GM23338 (cell line): ENCODE measurements around the gene WDR54. TPM values are rescaled to one million over a fixed set of nuclear protein-coding genes. Genes with fewer than 3 reads are reported as not detected.

Source experiments
- ATAC-seq: fragments of 200-7000 bp; cut with Tn5 transposase; 3 replicates; pipeline ENCODE4 v1.9.1; 2020
- DNase-seq: peaks from one replicate; pipeline ENCODE4 v3.0.0-alpha.2; 2015; ENCODE audit warnings: low spot score
- H2AFZ ChIP-seq: fragments of 200-600 bp; sonication (generic); 2 replicates; pipeline ENCODE4 v1.8.0; 2016; ENCODE audit warnings: antibody characterized with exemption, mild to moderate bottlenecking, moderate library complexity
- H3F3A ChIP-seq: fragments of 200-600 bp; sonication (generic); replicated peaks from 2 replicates; pipeline ENCODE4 v1.8.0; 2017; ENCODE audit warnings: antibody characterized with exemption, mixed run types, low read depth
- H3K27ac ChIP-seq: fragments of 200-600 bp; sonication (generic); 2 replicates; pipeline ENCODE4 v1.6.1; 2016; ENCODE audit warnings: low read depth
- H3K27me3 ChIP-seq: fragments of 200-600 bp; sonication (generic); 2 replicates; pipeline ENCODE4 v1.8.0; 2016; ENCODE audit warnings: mild to moderate bottlenecking, mixed run types, moderate library complexity; ENCODE audit not compliant: insufficient read depth
- H3K36me3 ChIP-seq: fragments of 200-600 bp; sonication (generic); 2 replicates; pipeline ENCODE4 v1.8.0; 2016; ENCODE audit warnings: mild to moderate bottlenecking; ENCODE audit not compliant: insufficient read depth
- H3K4me1 ChIP-seq: fragments of 200-600 bp; sonication (generic); 2 replicates; pipeline ENCODE4 v1.8.0; 2016; ENCODE audit warnings: mild to moderate bottlenecking, moderate library complexity; ENCODE audit not compliant: insufficient read depth
- H3K4me2 ChIP-seq: fragments of 200-600 bp; sonication (generic); 2 replicates; pipeline ENCODE4 v1.7.1; 2017; ENCODE audit warnings: mixed run types
- H3K4me3 ChIP-seq: fragments of 200-600 bp; sonication (generic); 2 replicates; pipeline ENCODE4 v1.6.1; 2016; ENCODE audit warnings: mixed run types
- H3K79me2 ChIP-seq: fragments of 200-600 bp; sonication (generic); replicated peaks from 2 replicates; pipeline ENCODE4 v1.8.0; 2017; ENCODE audit warnings: mild to moderate bottlenecking; ENCODE audit not compliant: insufficient read depth
- H3K9me2 ChIP-seq: fragments of 200-600 bp; sonication (generic); 2 replicates; pipeline ENCODE4 v1.8.0; 2017; ENCODE audit not compliant: insufficient read depth
- H4K20me1 ChIP-seq: fragments of 200-600 bp; sonication (generic); replicated peaks from 2 replicates; pipeline ENCODE4 v1.8.0; 2017; ENCODE audit warnings: mild to moderate bottlenecking; ENCODE audit not compliant: insufficient read depth
- H3K27ac Mint-ChIP-seq: 2 replicates; pipeline ENCODE4 v1.8.0; 2020; ENCODE audit warnings: inconsistent platforms, mild to moderate bottlenecking, moderate library complexity, mixed read lengths
- H3K27me3 Mint-ChIP-seq: 3 replicates; pipeline ENCODE4 v1.8.0; 2022; ENCODE audit warnings: low read depth, mild to moderate bottlenecking, moderate library complexity, mixed read lengths, inconsistent platforms; ENCODE audit not compliant: insufficient read depth, poor library complexity
- H3K36me3 Mint-ChIP-seq: 3 replicates; pipeline ENCODE4 v1.8.0; 2021; ENCODE audit warnings: low read depth, mild to moderate bottlenecking, inconsistent platforms, moderate library complexity, mixed read lengths
- H3K4me1 Mint-ChIP-seq: 3 replicates; pipeline ENCODE4 v1.8.0; 2020; ENCODE audit warnings: mild to moderate bottlenecking, inconsistent platforms, mixed read lengths
- H3K4me3 Mint-ChIP-seq: 3 replicates; pipeline ENCODE4 v1.8.0; 2021; ENCODE audit warnings: moderate library complexity, mild to moderate bottlenecking, inconsistent platforms, mixed read lengths
- H3K9me3 Mint-ChIP-seq: 3 replicates; pipeline ENCODE4 v1.8.0; 2020; ENCODE audit warnings: moderate library complexity, mild to moderate bottlenecking, inconsistent platforms, mixed read lengths
- CREB1 ChIP-seq: fragments of 250-450 bp; sonication (Bioruptor Pico); IDR thresholded peaks from 2 replicates; pipeline ENCODE4 v1.5.0; 2020; ENCODE audit warnings: low read depth, mild to moderate bottlenecking, moderate library complexity
- EZH2 ChIP-seq: fragments of 200-600 bp; sonication (generic); IDR thresholded peaks from one replicate; pipeline ENCODE4 v1.8.0; 2017; ENCODE audit warnings: antibody characterized with exemption, mild to moderate bottlenecking, low read depth; ENCODE audit not compliant: unreplicated experiment
- EZH2phosphoT487 ChIP-seq: fragments of 200-600 bp; sonication (generic); IDR thresholded peaks from one replicate; pipeline ENCODE4 v1.8.1; 2018; ENCODE audit warnings: antibody characterized with exemption; ENCODE audit not compliant: unreplicated experiment
- JUNB ChIP-seq: IDR thresholded peaks from one replicate; pipeline ENCODE4 v1.6.1; 2016; ENCODE audit warnings: antibody characterized with exemption; ENCODE audit not compliant: unreplicated experiment
- NANOG ChIP-seq: IDR thresholded peaks from 2 replicates; pipeline ENCODE4 v1.6.1; 2016; ENCODE audit warnings: antibody characterized with exemption, borderline replicate concordance
- POLR2AphosphoS5 ChIP-seq: IDR thresholded peaks from 2 replicates; pipeline ENCODE4 v1.6.1; 2016; ENCODE audit warnings: antibody characterized with exemption, low read depth
- STAT1 ChIP-seq: IDR thresholded peaks from one replicate; pipeline ENCODE4 v1.6.1; 2016; ENCODE audit warnings: antibody characterized with exemption; ENCODE audit not compliant: unreplicated experiment
- ZNF114 ChIP-seq: fragments of 250-450 bp; sonication (Bioruptor Pico); IDR thresholded peaks from 2 replicates; pipeline ENCODE4 v1.5.0; 2020; ENCODE audit warnings: mild to moderate bottlenecking, moderate library complexity
- ZNF331 ChIP-seq: fragments of 250-450 bp; sonication (Bioruptor Pico); IDR thresholded peaks from 2 replicates; pipeline ENCODE4 v1.5.0; 2020; ENCODE audit warnings: low read depth, mild to moderate bottlenecking, moderate library complexity
- polyA plus RNA-seq: library from polyadenylated mRNA; unstranded; fragments of >200 nt; fragmentation: Nextera tagmentation; extraction: Ambion mirVana; gene quantifications from 2 replicates; pipeline ENCODE4 v1.2.1, GENCODE V29; 2016
- total RNA-seq: library from RNA; depleted of rRNA; stranded (reverse); fragments of >200 nt; shearing (Covaris generic); gene quantifications from 2 replicates; pipeline ENCODE4 v1.2.3, GENCODE V29; 2014
- TF ChIP-seq, protein P1 (sequence below), 2 experiments: fragments of 200-600 bp in 1 of 2; sonication (generic) in 1 of 2; conservative IDR thresholded peaks; 2 replicates each; pipeline versions ENCODE4 v1.5.1 to v1.6.1; 2016 to 2017; ENCODE audit warnings: antibody characterized with exemption in 2 of 2, low read depth in 2 of 2, mild to moderate bottlenecking in 2 of 2, moderate library complexity in 1 of 2
- TF ChIP-seq, protein P2 (sequence below): IDR thresholded peaks from 2 replicates; pipeline ENCODE4 v1.6.1; 2016; ENCODE audit warnings: antibody characterized with exemption
- TF ChIP-seq, protein P3 (sequence below): IDR thresholded peaks from one replicate; pipeline ENCODE4 v1.6.1; 2018; ENCODE audit warnings: antibody characterized with exemption; ENCODE audit not compliant: unreplicated experiment
- TF ChIP-seq, protein P4 (sequence below): fragments of 250-450 bp; sonication (Bioruptor Pico); IDR thresholded peaks from 2 replicates; pipeline ENCODE4 v1.5.0; 2020; ENCODE audit warnings: mild to moderate bottlenecking, moderate library complexity

Gene WDR54
- total and polyA plus RNA-seq, 2 experiments from 2014 or later: 41.3 to 42.6 TPM

DNA sequence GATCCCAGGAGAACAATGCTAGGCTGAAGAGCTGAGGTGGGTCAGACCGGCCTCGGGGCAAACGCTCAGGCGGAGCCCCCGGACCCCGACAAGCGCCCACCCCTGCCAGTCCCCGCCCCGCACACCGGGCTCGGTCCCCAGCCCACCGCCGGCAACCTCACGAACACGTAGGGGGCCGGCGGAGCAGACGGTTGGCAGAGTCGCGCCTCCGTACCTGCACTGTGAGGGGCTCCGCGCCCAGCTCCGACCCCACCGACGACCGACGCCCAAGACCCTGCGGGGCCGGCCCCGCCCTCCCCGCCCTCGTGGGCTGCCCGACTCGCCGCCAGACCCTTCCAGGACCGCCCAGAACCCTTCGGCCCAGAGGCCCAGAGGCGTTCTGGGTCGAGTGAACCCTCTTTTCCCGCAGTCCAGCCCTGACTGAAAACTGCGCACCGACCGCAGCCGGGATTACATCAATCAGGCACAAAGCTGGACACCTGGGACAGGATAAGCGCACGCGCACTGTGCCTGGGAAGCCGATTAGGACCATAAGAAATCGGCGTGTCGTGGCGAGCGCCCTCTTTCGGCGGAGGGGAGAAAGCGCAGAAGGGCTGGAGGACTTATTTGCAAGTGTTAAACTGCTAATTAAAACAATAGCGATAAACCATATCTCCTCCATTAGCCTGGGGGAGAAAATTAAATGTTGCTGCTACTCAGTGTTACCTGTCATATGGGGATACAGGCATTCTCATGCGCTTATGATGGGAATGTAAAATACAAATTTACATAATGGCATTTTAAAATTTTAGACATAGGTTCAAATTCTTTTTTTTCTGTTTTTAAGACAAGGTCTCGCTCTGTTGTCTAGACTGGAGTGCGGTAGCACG lies 29.7 kb upstream of the WDR54 start:
- Histone ChIP-seq H3K4me1 (peaks cover 12% of the 10 kb centered on the region), H3K9me2 (no peaks in the 10 kb centered on the region), H4K20me1 (peaks cover 25% of the 10 kb centered on the region), H2AFZ (peak overlapping the region; percentile 77), H3K4me2 (peak overlapping the region; percentile 83), H3K27me3 (no peaks in the 10 kb centered on the region), H3K36me3 (no peaks in the 10 kb centered on the region), H3F3A (no peaks in the 10 kb centered on the region), H3K27ac (peak overlapping the region; percentile 86), H3K4me3 (peak overlapping the region; percentile 89), H3K79me2 (peaks cover 45% of the 10 kb centered on the region)
- Mint-ChIP-seq H3K27ac (peak overlapping the region; percentile 99), H3K36me3 (no peaks in the 10 kb centered on the region), H3K4me1 (peaks cover 10% of the 10 kb centered on the region; the same call in 2 of the 3 replicates), H3K4me3 (peak overlapping the region; percentile 88), H3K9me3 (no peaks in the 10 kb centered on the region), H3K27me3 (peaks cover 5% of the 10 kb centered on the region)
- TF ChIP-seq STAT1 (no peak), ZNF114 (CRISPR knock-in tag) (no peak), ZNF331 (CRISPR knock-in tag) (no peak), JUNB (no peak), NANOG (no peak), CREB1 (CRISPR knock-in tag) (peak; percentile 66), EZH2phosphoT487 (no peak), EZH2 (no peak), POLR2AphosphoS5 (peak; percentile 92)
- TF ChIP-seq, protein P1, sequence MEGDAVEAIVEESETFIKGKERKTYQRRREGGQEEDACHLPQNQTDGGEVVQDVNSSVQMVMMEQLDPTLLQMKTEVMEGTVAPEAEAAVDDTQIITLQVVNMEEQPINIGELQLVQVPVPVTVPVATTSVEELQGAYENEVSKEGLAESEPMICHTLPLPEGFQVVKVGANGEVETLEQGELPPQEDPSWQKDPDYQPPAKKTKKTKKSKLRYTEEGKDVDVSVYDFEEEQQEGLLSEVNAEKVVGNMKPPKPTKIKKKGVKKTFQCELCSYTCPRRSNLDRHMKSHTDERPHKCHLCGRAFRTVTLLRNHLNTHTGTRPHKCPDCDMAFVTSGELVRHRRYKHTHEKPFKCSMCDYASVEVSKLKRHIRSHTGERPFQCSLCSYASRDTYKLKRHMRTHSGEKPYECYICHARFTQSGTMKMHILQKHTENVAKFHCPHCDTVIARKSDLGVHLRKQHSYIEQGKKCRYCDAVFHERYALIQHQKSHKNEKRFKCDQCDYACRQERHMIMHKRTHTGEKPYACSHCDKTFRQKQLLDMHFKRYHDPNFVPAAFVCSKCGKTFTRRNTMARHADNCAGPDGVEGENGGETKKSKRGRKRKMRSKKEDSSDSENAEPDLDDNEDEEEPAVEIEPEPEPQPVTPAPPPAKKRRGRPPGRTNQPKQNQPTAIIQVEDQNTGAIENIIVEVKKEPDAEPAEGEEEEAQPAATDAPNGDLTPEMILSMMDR (conservative IDR thresholded peaks at IDR 0.05; ENCODE audit: low read depth in 2 of 2): peak; percentile 96 to 98
- TF ChIP-seq, protein P2, sequence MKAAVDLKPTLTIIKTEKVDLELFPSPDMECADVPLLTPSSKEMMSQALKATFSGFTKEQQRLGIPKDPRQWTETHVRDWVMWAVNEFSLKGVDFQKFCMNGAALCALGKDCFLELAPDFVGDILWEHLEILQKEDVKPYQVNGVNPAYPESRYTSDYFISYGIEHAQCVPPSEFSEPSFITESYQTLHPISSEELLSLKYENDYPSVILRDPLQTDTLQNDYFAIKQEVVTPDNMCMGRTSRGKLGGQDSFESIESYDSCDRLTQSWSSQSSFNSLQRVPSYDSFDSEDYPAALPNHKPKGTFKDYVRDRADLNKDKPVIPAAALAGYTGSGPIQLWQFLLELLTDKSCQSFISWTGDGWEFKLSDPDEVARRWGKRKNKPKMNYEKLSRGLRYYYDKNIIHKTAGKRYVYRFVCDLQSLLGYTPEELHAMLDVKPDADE: no peak; the same call in 1 of the 2 replicates
- TF ChIP-seq, protein P3, sequence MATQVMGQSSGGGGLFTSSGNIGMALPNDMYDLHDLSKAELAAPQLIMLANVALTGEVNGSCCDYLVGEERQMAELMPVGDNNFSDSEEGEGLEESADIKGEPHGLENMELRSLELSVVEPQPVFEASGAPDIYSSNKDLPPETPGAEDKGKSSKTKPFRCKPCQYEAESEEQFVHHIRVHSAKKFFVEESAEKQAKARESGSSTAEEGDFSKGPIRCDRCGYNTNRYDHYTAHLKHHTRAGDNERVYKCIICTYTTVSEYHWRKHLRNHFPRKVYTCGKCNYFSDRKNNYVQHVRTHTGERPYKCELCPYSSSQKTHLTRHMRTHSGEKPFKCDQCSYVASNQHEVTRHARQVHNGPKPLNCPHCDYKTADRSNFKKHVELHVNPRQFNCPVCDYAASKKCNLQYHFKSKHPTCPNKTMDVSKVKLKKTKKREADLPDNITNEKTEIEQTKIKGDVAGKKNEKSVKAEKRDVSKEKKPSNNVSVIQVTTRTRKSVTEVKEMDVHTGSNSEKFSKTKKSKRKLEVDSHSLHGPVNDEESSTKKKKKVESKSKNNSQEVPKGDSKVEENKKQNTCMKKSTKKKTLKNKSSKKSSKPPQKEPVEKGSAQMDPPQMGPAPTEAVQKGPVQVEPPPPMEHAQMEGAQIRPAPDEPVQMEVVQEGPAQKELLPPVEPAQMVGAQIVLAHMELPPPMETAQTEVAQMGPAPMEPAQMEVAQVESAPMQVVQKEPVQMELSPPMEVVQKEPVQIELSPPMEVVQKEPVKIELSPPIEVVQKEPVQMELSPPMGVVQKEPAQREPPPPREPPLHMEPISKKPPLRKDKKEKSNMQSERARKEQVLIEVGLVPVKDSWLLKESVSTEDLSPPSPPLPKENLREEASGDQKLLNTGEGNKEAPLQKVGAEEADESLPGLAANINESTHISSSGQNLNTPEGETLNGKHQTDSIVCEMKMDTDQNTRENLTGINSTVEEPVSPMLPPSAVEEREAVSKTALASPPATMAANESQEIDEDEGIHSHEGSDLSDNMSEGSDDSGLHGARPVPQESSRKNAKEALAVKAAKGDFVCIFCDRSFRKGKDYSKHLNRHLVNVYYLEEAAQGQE: no peak
- TF ChIP-seq, protein P4, sequence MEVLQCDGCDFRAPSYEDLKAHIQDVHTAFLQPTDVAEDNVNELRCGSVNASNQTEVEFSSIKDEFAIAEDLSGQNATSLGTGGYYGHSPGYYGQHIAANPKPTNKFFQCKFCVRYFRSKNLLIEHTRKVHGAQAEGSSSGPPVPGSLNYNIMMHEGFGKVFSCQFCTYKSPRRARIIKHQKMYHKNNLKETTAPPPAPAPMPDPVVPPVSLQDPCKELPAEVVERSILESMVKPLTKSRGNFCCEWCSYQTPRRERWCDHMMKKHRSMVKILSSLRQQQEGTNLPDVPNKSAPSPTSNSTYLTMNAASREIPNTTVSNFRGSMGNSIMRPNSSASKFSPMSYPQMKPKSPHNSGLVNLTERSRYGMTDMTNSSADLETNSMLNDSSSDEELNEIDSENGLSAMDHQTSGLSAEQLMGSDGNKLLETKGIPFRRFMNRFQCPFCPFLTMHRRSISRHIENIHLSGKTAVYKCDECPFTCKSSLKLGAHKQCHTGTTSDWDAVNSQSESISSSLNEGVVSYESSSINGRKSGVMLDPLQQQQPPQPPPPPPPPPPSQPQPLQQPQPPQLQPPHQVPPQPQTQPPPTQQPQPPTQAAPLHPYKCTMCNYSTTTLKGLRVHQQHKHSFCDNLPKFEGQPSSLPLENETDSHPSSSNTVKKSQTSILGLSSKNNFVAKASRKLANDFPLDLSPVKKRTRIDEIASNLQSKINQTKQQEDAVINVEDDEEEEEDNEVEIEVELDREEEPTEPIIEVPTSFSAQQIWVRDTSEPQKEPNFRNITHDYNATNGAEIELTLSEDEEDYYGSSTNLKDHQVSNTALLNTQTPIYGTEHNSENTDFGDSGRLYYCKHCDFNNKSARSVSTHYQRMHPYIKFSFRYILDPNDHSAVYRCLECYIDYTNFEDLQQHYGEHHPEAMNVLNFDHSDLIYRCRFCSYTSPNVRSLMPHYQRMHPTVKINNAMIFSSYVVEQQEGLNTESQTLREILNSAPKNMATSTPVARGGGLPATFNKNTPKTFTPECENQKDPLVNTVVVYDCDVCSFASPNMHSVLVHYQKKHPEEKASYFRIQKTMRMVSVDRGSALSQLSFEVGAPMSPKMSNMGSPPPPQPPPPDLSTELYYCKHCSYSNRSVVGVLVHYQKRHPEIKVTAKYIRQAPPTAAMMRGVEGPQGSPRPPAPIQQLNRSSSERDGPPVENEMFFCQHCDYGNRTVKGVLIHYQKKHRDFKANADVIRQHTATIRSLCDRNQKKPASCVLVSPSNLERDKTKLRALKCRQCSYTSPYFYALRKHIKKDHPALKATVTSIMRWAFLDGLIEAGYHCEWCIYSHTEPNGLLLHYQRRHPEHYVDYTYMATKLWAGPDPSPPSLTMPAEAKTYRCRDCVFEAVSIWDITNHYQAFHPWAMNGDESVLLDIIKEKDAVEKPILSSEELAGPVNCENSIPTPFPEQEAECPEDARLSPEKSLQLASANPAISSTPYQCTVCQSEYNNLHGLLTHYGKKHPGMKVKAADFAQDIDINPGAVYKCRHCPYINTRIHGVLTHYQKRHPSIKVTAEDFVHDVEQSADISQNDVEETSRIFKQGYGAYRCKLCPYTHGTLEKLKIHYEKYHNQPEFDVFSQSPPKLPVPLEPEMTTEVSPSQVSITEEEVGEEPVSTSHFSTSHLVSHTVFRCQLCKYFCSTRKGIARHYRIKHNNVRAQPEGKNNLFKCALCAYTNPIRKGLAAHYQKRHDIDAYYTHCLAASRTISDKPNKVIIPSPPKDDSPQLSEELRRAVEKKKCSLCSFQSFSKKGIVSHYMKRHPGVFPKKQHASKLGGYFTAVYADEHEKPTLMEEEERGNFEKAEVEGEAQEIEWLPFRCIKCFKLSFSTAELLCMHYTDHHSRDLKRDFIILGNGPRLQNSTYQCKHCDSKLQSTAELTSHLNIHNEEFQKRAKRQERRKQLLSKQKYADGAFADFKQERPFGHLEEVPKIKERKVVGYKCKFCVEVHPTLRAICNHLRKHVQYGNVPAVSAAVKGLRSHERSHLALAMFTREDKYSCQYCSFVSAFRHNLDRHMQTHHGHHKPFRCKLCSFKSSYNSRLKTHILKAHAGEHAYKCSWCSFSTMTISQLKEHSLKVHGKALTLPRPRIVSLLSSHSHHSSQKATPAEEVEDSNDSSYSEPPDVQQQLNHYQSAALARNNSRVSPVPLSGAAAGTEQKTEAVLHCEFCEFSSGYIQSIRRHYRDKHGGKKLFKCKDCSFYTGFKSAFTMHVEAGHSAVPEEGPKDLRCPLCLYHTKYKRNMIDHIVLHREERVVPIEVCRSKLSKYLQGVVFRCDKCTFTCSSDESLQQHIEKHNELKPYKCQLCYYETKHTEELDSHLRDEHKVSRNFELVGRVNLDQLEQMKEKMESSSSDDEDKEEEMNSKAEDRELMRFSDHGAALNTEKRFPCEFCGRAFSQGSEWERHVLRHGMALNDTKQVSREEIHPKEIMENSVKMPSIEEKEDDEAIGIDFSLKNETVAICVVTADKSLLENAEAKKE (CRISPR knock-in tag): no peak
- peak; percentile 92 for ATAC-seq
- peak; percentile 95 for DNase-seq
